HG03575 (cell line): ENCODE measurements around the gene CUL2.

Experiments used
- ATAC-seq: cut with Tn5 transposase; IDR thresholded peaks from one replicate; pipeline ENCODE4 v1.9.1; 2021; ENCODE audit not compliant: unreplicated experiment, insufficient number of reproducible peaks, low FRiP score; ENCODE audit errors: extremely low read depth

CUL2 gene

DNA sequence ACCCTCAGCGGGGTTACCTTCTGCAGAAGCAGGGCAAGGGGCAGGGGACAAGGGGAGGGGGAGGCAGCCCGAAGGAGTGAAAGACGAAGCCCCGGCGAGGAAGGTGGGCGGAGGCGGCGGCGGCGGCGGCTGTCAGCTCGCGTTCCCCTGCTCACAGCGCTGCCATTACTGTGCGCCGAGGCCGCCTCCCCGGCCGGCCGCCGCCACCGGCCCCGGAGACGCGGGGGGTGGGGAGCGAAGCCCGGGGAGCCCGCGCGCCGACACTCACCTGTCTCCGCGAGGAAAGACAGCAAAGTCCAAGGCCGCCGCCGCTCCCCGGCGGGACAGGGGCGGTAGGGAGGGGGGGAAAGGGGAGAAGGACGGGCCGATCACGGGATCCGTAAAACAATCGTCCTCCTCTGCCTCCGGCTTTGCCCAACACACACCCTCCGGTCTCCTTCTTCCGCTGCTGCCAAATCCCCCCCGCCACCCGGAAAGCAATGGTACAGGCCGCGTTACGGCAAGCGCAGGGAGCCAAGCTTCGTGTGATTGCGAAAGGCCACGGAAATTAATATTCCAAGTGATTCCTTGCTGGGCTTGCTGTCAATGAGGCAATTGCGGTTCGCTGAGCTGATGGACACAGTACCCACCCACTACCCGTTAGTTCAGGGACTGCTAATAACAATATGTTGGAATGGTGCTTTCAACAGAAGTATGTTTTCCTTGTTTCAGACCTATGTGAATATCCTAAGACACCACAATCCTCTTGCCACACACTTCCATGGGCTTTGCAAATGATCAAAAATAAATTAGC lies at the start of gene CUL2:
Gene CUL2, minus strand, starts transcription at position 180 of the 793 bp plus-strand sequence. CDS start 19,024 bp downstream, outside the sequence.
- ATAC-seq, result peak; percentile 44

DNA sequence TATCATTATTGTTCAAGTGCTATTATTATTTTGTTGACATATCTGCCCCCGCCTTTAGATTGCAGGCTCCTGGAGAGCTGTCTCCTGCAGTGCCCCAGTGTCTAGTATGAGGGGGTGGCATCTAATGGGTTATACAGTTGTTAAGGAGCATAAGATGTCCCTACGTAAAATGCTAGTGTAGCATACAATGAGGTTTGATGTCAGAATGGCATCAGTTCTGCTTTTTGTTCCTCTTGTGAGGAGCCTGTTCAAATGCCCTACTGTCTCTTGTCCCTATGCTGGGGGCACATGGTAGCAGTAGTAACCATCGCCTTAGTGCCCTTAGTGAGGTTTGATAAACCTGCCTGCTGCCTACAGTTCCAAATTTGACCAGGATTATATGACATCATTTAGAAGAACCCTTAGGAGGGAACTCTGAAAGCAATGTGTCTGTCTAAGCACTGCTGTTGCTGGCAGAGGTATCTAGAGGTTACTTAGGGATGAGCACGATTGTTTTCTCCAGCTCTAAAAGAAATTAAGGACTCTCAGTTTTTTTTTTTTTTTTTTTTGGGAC lies 46.2 kb upstream of the CUL2 start:
- ATAC-seq, result no peak

DNA sequence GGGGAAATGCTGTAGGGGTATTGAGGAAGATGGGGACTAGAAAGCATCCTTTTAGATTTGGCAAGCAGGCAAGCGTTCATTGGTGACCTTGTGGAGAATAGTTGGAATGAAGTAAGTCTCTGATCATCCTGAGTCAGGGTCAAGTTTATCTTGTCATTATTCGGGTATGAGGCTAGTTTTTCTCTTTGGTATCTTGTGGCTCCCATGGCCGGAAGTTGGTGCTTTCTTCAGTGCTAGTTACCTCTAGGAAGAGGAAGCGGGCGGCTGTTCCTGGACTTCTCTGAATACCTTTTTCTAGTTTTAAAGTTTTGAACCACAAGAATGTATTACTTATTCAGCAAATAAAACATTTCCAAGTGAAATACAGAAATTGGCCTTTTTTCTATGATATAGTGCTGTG lies 45.7 kb upstream of the CUL2 start:
- no peak for ATAC-seq

DNA sequence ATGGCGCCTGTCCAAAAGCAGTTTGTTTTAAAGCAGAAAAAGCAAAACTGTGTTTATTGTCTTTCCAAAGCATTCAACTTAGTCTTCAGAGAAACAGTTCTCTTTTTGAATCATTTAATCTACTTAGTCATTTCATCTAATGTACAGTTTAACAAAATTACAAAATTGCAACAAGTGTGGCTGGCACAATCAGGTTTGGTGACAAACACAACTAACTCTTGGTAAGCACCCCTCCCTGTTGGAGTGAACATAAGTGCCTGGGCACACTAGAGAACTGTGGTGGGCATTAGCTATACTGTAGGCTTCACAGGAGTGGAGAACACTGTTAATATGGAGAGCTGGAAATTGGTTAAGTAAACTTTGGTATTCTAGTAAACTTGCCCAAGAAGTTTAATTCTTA lies 43.4 kb upstream of the CUL2 start:
- no peak for ATAC-seq

DNA sequence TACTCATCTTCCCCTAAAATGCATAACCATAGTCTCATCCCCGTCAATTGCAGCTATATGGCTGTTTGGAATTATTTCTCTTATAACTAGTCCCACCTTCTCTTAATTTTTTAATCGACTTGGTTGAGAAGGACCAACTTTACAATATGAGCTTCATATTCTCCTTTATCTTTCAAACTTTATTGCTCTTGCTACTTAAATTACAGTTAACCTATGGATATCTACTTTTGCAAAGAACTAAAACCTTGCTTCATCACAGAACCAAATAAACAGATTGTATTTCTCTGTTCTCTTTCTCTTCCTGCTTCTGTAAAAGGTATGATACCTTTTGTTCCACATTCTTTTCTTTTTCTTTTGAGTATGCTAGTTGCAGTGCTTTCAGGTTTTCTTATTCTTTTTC lies 42.6 kb upstream of the CUL2 start:
- no peak for ATAC-seq

DNA sequence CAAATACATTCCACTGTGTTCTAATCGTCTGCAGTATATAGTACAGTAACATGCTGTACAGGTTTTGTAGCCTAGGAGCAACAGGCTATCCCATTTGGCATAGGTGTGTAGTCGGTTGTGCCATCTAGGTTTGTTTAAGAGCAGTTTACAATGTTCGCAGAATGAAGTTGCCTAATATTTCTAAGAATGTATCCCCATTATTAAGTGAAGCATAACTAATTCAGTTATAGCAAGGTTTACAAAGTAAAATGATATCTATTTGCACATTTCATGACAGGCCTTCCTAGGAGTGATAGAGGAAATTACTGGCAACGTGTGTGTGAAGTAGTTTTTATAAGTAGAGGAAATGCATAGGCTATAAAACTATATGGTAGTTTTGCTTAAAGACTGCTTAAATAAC lies 40.5 kb upstream of the CUL2 start:
- ATAC-seq, result no peak

DNA sequence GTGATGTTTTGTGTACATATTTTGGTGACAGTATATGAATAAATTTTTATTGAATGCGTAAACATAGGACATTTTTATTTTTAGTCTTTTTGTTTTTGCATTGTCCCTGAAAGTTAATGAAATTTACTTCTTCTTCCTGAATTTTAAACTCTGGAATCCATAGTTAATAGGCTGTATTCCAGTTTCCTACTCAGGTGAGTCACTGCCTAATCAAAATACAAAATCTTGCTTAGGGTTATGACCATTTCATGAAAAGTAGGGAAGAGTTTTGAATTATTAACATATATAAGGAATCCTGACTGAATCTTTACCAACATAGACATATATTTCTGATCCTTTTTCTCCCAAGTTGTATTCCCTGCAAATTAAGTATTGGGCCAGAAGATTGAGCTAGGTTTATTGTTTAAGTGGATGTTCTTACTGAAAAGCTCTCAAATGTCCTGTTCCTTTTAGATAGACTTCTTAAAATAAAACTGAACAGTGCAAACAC lies 39.1 kb upstream of the CUL2 start:
- ATAC-seq, result no peak

DNA sequence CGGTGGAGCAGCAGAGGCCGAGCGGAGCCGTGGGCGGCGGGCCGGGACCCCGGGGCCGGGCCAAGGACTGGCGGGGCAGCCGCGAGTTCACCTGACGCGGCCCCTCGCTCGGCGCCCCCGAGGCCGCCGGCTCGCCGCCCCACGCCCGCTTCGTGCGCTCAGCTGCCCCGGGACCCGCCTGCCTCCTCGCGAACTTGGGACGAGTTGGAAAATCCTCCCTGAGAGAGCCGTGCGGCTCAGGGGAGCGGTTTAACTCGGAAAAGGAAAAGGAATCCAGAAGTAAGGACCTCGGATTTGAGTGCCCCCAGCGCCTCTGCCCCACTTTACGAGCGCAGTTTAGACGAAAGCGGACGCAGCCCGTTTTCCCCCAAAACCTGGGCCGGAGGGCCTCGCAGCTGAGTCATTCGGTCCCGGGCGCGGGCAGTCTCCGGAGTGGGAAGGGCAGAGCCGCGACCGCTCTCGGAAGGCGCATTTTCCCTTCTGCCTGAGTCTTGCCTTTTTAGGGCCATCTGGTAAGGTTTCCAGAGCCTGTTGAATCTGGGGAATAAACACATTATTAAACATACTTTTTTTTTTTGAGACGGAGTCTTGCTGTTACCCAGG lies 37.2 kb upstream of the CUL2 start:
- ATAC-seq, result no peak

DNA sequence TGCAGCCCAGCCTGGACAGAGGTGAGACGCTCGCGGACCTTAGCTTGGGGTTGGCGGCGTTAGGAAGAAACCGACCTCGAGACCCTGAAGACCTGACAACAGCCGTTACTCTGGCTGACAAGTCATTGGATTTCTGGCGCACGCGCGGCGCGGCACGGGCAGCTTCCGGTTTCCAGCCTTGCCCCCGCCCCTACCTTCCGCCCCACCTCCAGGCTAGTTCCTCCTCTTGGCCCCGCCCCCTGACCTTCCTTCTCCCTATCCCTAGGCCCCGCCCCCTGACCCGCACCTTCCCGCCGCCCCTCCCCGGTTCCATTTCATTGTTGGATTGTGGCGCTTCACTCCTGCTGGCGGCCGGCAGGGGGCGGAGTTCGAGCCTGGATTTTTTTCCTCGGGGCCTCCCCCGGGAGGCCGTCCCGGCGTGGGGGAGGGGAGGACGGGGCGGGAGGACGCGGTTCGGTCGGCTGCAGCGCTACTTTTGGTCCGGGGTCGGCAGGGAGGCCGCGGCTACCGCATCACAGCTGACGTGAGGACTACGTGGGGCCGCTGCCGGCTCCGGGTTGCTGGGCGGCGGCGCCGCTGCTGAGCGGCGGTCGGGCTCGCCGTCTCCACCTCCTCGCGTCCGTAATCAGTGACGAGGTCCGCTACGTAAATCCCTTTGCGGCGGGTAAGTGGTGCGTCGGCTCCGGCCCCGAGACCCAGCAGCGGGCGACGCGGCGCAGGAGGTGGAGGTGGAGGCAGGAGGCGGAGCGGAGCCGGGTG lies 36.6 kb upstream of the CUL2 start, which contains the start of gene CREM:
Gene CREM, plus strand, starts transcription at position 317 of the 759 bp plus-strand sequence. CDS start 10,990 bp downstream, outside the sequence.
- ATAC-seq, result peak; percentile 45

DNA sequence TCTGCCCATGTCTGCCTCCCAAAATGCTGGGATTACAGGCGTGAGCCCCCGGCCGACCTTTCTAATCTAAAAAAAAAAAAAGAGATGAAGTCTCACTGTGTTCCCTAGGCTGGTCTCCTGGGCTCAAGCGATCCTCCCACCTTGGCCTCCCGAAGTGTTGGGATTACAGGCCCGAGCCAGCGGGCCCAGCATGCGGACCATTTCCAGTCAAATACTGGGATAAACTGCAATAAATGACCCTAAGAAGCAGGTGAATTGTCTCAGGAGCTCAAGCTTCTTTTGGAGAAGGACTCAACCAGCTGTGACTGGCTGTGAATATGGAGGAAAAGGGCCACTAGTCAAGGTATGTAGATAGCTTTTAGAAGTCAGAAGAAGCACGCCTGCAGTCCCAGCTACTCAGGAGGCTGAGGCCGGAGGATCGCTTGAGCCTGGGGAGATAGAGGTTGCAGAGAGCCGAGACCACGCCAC lies 36.0 kb upstream of the CUL2 start:
- ATAC-seq, result no peak

DNA sequence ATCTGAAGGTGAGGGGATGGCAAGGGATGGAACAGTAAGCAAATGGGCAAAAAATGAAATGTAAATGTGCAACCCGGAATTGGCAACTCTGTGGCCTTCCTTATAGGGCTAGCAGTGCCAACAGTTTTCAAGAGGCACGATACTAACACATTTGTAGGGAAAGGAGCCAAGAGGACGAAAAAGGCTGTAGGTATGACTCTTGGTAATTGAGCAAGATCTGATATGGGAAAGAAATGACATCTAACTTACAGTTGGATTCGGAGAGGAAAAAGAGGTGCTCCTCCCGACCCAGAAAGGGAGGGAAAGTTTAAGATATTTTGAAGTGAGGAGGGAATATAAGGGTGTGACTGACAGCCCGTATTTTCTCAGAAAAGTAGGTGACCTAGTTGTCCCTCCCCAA lies 34.4 kb upstream of the CUL2 start:
- no peak for ATAC-seq

DNA sequence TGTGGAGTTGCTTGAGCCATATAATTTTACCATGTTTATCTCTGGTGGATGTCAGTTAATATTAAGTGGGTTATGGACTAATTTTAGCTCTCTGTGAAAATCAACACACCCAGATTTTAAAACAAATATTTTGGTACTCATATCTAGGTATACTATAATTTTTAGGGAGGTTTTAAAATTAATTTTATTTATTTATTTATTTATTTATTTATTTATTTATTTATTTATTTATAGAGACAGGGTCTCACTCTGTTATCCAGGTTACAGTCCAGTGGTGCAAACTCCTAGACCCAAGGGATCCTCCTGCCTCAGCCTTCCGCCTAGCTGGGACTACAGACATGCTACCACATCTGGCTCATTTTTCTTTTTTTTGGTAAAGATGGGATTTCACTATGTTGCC lies 29.2 kb upstream of the CUL2 start:
- no peak for ATAC-seq

DNA sequence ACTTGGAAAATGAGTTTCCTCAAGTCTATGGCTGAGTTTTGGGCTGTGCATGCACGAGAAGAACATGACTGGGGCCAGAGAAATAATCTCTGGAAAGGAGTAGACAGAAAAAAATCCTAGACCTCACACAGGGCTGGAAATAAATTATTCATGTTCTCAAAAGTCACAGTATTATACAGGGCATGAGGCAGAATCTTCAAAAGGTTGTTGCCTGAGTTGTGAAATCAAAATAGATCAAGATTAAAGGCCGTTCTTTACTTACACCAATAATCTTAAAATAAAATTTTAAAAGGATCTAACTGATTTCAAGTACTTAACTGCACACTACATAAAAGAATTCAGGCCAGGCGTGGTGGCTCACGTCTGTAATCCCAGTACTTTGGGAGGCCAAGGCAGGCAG lies 22.4 kb upstream of the CUL2 start:
- no peak for ATAC-seq

DNA sequence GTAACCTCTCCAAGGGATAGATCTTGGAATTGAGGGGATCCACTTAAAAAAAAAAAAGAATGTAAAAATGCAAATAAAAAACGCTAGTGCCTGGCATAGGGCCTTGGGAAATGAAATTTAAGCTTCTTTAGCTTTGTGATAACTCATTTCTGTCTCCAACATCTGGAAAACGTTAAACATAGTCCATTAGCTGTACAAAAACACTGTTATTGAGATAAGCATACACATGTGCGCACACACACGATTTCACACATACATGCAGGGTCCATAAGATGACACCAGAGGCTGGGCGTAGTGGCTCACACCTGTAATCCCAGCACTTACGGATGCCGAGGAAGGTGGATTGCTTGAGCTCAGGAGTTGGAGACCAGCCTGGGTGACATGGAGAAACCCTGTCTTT lies 13.7 kb upstream of the CUL2 start:
- ATAC-seq, result no peak

DNA sequence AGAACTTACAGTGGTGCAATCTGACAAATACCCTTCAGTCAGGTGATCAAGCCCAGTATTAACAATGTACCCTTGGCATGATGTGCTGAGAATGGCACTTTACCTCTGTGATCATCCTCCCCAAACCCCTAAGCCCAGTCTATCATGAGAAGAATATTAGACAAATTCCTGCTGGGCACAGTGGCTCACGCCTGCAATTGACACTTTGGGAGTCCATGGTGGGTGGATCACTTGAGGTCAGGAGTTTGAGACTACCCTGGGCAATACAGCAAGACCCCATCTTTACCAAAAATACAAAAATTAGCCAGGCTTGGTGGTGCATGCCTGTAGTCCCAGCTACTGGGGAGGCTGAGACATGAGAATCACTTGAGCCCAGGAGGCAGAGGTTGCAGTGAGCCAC lies 7.4 kb upstream of the CUL2 start:
- ATAC-seq, result no peak

DNA sequence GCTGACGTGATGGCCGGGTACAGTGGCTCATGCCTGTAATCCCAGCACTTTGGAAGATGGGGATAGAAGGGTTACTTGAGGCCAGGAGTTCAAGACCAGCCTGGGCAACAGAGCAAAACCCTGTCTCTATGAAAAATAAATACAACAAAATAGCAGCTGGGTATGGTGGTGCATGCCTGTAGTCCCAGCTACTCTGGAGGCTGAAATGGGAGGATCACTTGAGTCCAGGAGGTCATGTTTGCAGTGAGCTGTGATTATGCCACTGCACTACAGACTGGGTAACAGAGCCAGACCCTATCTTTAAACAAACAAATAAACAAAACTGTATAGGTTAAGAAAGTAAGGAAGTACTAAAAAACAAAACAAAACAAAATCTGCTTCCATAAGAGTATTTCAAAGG lies 6.2 kb upstream of the CUL2 start:
- no peak for ATAC-seq

DNA sequence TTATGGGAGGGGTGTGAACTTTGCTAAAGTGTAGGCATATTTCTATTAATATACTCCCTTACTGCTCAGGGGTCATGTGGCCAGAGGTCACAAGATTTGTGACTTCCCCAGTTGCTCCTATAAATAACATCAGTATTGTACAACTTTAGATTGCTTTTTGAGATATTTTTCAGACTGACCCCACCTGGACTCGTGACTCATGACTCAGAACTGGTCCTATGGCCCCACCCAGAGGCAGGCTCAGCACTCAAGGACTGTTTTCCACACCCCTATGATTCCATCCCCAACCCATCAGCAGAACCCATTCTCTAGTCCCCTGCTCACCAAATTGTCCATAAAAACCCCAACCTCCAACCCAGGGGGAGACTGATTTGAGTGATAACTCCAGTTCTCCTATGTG lies 2.7 kb upstream of the CUL2 start:
- no peak for ATAC-seq

DNA sequence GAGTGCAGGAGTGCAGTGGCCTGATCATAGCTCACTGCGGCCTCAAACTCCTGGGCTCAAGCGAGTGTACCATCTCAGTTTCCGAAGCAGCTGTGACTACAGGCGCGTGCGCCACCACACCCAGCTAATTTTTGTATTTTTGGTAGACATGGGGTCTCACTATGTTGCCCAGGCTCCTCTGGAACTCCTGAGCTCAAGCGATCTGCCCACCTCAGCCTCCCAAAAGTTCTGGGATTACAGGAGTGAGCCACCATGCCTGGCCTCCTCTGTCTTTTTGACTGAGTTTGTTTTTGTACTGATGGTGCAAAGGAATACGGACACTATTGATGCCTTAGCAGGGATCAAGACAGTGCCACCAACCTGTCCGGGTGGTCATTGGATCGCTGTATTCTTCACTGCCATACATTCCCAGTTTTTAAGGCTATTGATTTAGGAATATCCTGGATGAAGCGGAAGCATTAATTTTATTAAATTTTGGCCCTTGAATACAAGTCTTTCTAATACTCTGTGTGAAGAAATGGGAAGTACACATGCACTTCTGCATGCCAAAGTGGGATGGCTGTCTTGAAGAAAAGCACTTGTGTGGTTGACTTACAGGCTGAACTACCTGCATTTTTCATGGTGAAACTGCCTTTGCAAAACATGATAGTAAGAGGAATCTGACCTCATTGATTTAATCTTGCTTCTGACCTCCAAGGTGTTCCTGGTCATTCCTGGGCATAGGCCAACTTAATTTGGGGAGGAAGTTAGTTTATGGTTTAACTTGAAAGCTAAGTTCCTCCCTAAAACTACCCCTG lies 2.1 kb upstream of the CUL2 start:
- ATAC-seq, result no peak
